ENCODE data around the gene APC2. TPM values are rescaled to one million over a fixed set of nuclear protein-coding genes. Genes with fewer than 3 reads are reported as not detected.

APC2 gene
- total and polyA plus RNA-seq, 12 donors: 0.06 to 12.9 (median 0.77) TPM

DNA sequence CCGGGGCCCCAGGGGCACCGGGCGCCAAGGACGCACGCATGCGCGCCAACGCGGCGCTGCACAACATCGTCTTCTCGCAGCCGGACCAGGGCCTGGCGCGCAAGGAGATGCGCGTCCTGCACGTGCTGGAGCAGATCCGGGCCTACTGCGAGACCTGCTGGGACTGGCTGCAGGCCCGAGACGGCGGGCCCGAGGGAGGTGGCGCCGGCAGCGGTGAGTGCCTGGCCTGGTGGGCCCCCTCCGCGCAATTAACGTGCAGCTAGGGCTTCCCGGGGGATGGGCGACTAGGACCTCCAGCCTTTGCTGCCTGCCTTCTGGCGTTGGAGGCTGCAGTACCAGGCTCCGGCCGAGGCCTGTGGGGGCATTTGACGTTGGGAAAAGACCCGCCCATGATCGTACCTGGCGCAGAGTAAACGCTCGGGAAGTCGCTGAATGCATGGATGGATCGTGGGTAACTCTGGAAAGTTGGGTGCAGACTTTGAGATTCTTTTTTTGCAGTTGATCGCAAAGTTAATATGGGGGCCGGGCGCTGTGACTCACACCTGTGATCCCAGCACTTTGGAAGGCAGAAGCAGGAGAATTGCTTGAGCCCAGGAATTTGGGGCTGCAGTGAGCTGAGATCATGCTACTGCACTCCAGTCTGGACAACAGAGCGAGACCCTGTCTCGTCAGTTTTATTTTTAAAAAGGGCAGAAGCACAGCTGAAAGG, 7.3 kb downstream of the APC2 start:
- no peak for DNase-seq
- intact Hi-C loops (cut with DNase I): no loop called here
- H3K27ac ChIP-seq: no peak overlapping the region
- no peaks in the 10 kb centered on the region for H3K4me1 ChIP-seq (replicated peaks in 1 of 2)
- H3K27me3 ChIP-seq: peaks cover 39% of the 10 kb centered on the region
- H3K4me3 ChIP-seq: no peak overlapping the region
- H3K9me3 ChIP-seq (replicated peaks in 1 of 3): no peaks in the 10 kb centered on the region
- 17 to 41% (median 27%) methylated on average over 16 to 48 of the region's 48 CpGs for WGBS, 4 donors
- no peak for TF ChIP-seq POLR2A (IDR thresholded peaks at IDR 0.05)
- TF ChIP-seq, protein P1, sequence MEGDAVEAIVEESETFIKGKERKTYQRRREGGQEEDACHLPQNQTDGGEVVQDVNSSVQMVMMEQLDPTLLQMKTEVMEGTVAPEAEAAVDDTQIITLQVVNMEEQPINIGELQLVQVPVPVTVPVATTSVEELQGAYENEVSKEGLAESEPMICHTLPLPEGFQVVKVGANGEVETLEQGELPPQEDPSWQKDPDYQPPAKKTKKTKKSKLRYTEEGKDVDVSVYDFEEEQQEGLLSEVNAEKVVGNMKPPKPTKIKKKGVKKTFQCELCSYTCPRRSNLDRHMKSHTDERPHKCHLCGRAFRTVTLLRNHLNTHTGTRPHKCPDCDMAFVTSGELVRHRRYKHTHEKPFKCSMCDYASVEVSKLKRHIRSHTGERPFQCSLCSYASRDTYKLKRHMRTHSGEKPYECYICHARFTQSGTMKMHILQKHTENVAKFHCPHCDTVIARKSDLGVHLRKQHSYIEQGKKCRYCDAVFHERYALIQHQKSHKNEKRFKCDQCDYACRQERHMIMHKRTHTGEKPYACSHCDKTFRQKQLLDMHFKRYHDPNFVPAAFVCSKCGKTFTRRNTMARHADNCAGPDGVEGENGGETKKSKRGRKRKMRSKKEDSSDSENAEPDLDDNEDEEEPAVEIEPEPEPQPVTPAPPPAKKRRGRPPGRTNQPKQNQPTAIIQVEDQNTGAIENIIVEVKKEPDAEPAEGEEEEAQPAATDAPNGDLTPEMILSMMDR (IDR thresholded peaks at IDR 0.05): no peak
- no peaks in the 10 kb centered on the region for H3K36me3 ChIP-seq (replicated peaks in 1 of 2)

GRCh38 chr19:1457892-1458291, 8.0 kb downstream of the APC2 start:
- DNase-seq: no peak
- Histone ChIP-seq H3K9me3 (replicated peaks in 1 of 3) (no peaks in the 10 kb centered on the region), H3K4me3 (no peak overlapping the region), H3K4me1 (replicated peaks in 1 of 2) (no peaks in the 10 kb centered on the region), H3K36me3 (replicated peaks in 1 of 2) (no peaks in the 10 kb centered on the region), H3K27ac (no peak overlapping the region), H3K27me3 (peaks cover 32% of the 10 kb centered on the region)
- no peak for TF ChIP-seq POLR2A (IDR thresholded peaks at IDR 0.05)
- TF ChIP-seq, protein P1 (IDR thresholded peaks at IDR 0.05): no peak
- 76 to 88% (median 85%) methylated on average over 5 to 16 of the region's 16 CpGs for WGBS, 4 donors
- intact Hi-C loops (cut with DNase I): no loop called here

- DNase-seq: no peak
- H3K4me3 ChIP-seq: no peak overlapping the region
- WGBS, 4 donors: 69 to 78% (median 76%) methylated on average over 9 of the region's 9 CpGs
- H3K27me3 ChIP-seq: peaks cover 26% of the 10 kb centered on the region
- no peaks in the 10 kb centered on the region for H3K36me3 ChIP-seq (replicated peaks in 1 of 2)
- H3K4me1 ChIP-seq (replicated peaks in 1 of 2): no peaks in the 10 kb centered on the region
- no peak overlapping the region for H3K27ac ChIP-seq
- intact Hi-C loops (cut with DNase I): no loop called here
- H3K9me3 ChIP-seq (replicated peaks in 1 of 3): no peaks in the 10 kb centered on the region
- TF ChIP-seq, protein P1 (IDR thresholded peaks at IDR 0.05): no peak
- TF ChIP-seq POLR2A (IDR thresholded peaks at IDR 0.05): no peak
Measured at GRCh38 chr19:1459479-1459878, 9.6 kb downstream of the APC2 start.

DNA sequence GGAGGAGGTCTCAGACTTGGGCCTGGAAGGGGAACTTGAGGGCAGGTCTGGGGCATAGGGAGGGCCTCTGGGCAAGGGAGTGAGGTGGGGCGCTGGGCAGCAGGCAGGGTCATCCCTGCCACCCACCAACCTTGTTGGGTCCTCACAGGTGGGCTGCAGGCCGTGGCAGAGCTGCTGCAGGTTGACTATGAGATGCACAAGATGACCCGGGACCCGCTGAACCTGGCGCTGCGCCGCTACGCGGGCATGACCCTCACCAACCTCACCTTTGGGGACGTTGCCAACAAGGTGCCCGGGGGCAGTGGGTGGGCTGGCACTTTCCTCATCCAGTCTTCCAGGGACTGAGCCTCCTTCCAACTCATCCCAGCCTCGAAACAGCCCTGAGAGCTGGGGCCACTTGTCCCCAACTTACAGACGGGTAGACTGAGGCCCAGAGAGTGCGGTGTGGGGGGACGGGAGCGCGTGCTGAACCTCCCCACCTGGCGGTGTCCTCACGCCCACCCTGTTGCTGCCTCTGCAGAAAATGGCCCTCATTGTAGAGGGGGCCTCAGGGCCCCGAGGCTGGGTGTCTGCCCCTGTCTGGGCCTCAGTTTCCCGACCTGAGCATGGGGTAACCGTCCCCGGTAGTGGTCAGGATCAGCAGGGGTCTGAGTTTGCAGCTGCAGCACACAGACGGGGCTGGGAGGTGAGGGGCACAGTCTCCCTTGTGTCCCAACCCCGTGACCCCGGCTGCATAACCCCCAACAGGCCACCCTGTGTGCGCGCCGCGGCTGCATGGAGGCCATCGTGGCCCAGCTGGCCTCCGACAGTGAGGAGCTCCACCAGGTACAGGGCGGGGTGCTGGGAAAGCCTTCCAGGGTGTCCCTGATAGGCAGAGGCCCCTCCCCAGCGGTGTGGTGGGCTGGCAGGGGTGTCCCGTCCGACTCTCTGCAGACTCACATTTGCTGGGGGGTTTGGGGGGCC, 10.4 kb downstream of the APC2 start:
- peaks cover 26% of the 10 kb centered on the region for H3K27me3 ChIP-seq
- 91 to 100% (median 91%) methylated on average over 2 to 36 of the region's 36 CpGs; no CpG with 5 or more reads in 1 of the 4 donors for WGBS, 4 donors
- no peak for TF ChIP-seq POLR2A (IDR thresholded peaks at IDR 0.05)
- TF ChIP-seq, protein P1 (IDR thresholded peaks at IDR 0.05): no peak
- no peak overlapping the region for H3K4me3 ChIP-seq
- H3K36me3 ChIP-seq (replicated peaks in 1 of 2): no peaks in the 10 kb centered on the region
- H3K4me1 ChIP-seq (replicated peaks in 1 of 2): peaks cover 0 to 4% of the 10 kb centered on the region in 2 donors
- intact Hi-C loops (cut with DNase I): no loop called here
- H3K27ac ChIP-seq: no peak overlapping the region
- no peaks in the 10 kb centered on the region for H3K9me3 ChIP-seq (replicated peaks in 1 of 3)
- DNase-seq: no peak
